Measurements from ENCODE around the gene OGFOD2.

Gene OGFOD2

GRCh38 chr12:122989225-122989839 lies 14.3 kb downstream of the OGFOD2 start:
- H3K27me3 ChIP-seq (ENCODE audit: control insufficient read depth in 2 of 2, insufficient read depth in 2 of 2, low read length in 2 of 2) = no peaks in the 10 kb centered on the region
- H3K36me3 ChIP-seq (ENCODE audit: control insufficient read depth in 2 of 2, insufficient read depth in 2 of 2, low read length in 2 of 2) = peaks cover 4 to 9% of the 10 kb centered on the region in 2 donors
- no peaks in the 10 kb centered on the region for H3K9me3 ChIP-seq (ENCODE audit: control insufficient read depth in 2 of 2, low read length in 2 of 2)
- no peak overlapping the region for H3K9ac ChIP-seq (ENCODE audit: low read depth in 1 of 2, low read length in 2 of 2)
- H3K27ac ChIP-seq (ENCODE audit: low read depth in 2 of 2, low read length in 2 of 2) = no peak overlapping the region
- no peak overlapping the region for H3K4me3 ChIP-seq (ENCODE audit: low read length in 2 of 2)
- peaks cover under 1 to 4% of the 10 kb centered on the region in 2 donors for H3K4me1 ChIP-seq (ENCODE audit: control insufficient read depth in 2 of 2, insufficient read depth in 2 of 2, low read length in 2 of 2)

- peaks cover 4 to 9% of the 10 kb centered on the region in 2 donors for H3K36me3 ChIP-seq (ENCODE audit: control insufficient read depth in 2 of 2, insufficient read depth in 2 of 2, low read length in 2 of 2)
- no peaks in the 10 kb centered on the region for H3K27me3 ChIP-seq (ENCODE audit: control insufficient read depth in 2 of 2, insufficient read depth in 2 of 2, low read length in 2 of 2)
- H3K9ac ChIP-seq (ENCODE audit: low read depth in 1 of 2, low read length in 2 of 2) = no peak overlapping the region
- H3K4me3 ChIP-seq (ENCODE audit: low read length in 2 of 2) = no peak overlapping the region
- no peaks in the 10 kb centered on the region for H3K9me3 ChIP-seq (ENCODE audit: control insufficient read depth in 2 of 2, low read length in 2 of 2)
- H3K27ac ChIP-seq (ENCODE audit: low read depth in 2 of 2, low read length in 2 of 2) = no peak overlapping the region
- H3K4me1 ChIP-seq (ENCODE audit: control insufficient read depth in 2 of 2, insufficient read depth in 2 of 2, low read length in 2 of 2) = no peaks in the 10 kb centered on the region
Measured at GRCh38 chr12:122989874-122990419, 14.9 kb downstream of the OGFOD2 start.

- Histone ChIP-seq H3K27ac (ENCODE audit: low read depth in 2 of 2, low read length in 2 of 2) (no peak overlapping the region), H3K9ac (ENCODE audit: low read depth in 1 of 2, low read length in 2 of 2) (no peak overlapping the region), H3K36me3 (ENCODE audit: control insufficient read depth in 2 of 2, insufficient read depth in 2 of 2, low read length in 2 of 2) (peaks cover 4 to 9% of the 10 kb centered on the region in 2 donors), H3K27me3 (ENCODE audit: control insufficient read depth in 2 of 2, insufficient read depth in 2 of 2, low read length in 2 of 2) (no peaks in the 10 kb centered on the region), H3K9me3 (ENCODE audit: control insufficient read depth in 2 of 2, low read length in 2 of 2) (no peaks in the 10 kb centered on the region), H3K4me1 (ENCODE audit: control insufficient read depth in 2 of 2, insufficient read depth in 2 of 2, low read length in 2 of 2) (no peaks in the 10 kb centered on the region), H3K4me3 (ENCODE audit: low read length in 2 of 2) (no peak overlapping the region)
Measured at GRCh38 chr12:122990561-122990960, 15.5 kb downstream of the OGFOD2 start.

- no peaks in the 10 kb centered on the region for H3K27me3 ChIP-seq (ENCODE audit: control insufficient read depth in 2 of 2, insufficient read depth in 2 of 2, low read length in 2 of 2)
- H3K36me3 ChIP-seq (ENCODE audit: control insufficient read depth in 2 of 2, insufficient read depth in 2 of 2, low read length in 2 of 2) = peaks cover 4 to 9% of the 10 kb centered on the region in 2 donors
- H3K4me1 ChIP-seq (ENCODE audit: control insufficient read depth in 2 of 2, insufficient read depth in 2 of 2, low read length in 2 of 2) = peaks cover 0 to 2% of the 10 kb centered on the region in 2 donors
- no peak overlapping the region for H3K4me3 ChIP-seq (ENCODE audit: low read length in 2 of 2)
- H3K9ac ChIP-seq (ENCODE audit: low read depth in 1 of 2, low read length in 2 of 2) = no peak overlapping the region
- no peak overlapping the region for H3K27ac ChIP-seq (ENCODE audit: low read depth in 2 of 2, low read length in 2 of 2)
- H3K9me3 ChIP-seq (ENCODE audit: control insufficient read depth in 2 of 2, low read length in 2 of 2) = no peaks in the 10 kb centered on the region
Measured at GRCh38 chr12:122990961-122991622, 16.0 kb downstream of the OGFOD2 start.

GRCh38 chr12:122991623-122992275 lies 16.7 kb downstream of the OGFOD2 start:
- H3K9me3 ChIP-seq (ENCODE audit: control insufficient read depth in 2 of 2, low read length in 2 of 2) = no peaks in the 10 kb centered on the region
- H3K27me3 ChIP-seq (ENCODE audit: control insufficient read depth in 2 of 2, insufficient read depth in 2 of 2, low read length in 2 of 2) = no peaks in the 10 kb centered on the region
- H3K36me3 ChIP-seq (ENCODE audit: control insufficient read depth in 2 of 2, insufficient read depth in 2 of 2, low read length in 2 of 2) = peaks cover 4 to 9% of the 10 kb centered on the region in 2 donors
- H3K9ac ChIP-seq (ENCODE audit: low read depth in 1 of 2, low read length in 2 of 2) = no peak overlapping the region
- no peak overlapping the region for H3K4me3 ChIP-seq (ENCODE audit: low read length in 2 of 2)
- H3K4me1 ChIP-seq (ENCODE audit: control insufficient read depth in 2 of 2, insufficient read depth in 2 of 2, low read length in 2 of 2) = peaks cover 0 to 2% of the 10 kb centered on the region in 2 donors
- no peak overlapping the region for H3K27ac ChIP-seq (ENCODE audit: low read depth in 2 of 2, low read length in 2 of 2)

GRCh38 chr12:122992386-122992785 lies 17.3 kb downstream of the OGFOD2 start:
- H3K27ac ChIP-seq (ENCODE audit: low read depth in 2 of 2, low read length in 2 of 2) = no peak overlapping the region
- H3K9me3 ChIP-seq (ENCODE audit: control insufficient read depth in 2 of 2, low read length in 2 of 2) = no peaks in the 10 kb centered on the region
- no peak overlapping the region for H3K9ac ChIP-seq (ENCODE audit: low read depth in 1 of 2, low read length in 2 of 2)
- H3K4me3 ChIP-seq (ENCODE audit: low read length in 2 of 2) = no peak overlapping the region
- H3K27me3 ChIP-seq (ENCODE audit: control insufficient read depth in 2 of 2, insufficient read depth in 2 of 2, low read length in 2 of 2) = no peaks in the 10 kb centered on the region
- H3K4me1 ChIP-seq (ENCODE audit: control insufficient read depth in 2 of 2, insufficient read depth in 2 of 2, low read length in 2 of 2) = peaks cover 0 to 2% of the 10 kb centered on the region in 2 donors
- peaks cover 0 to 7% of the 10 kb centered on the region in 2 donors for H3K36me3 ChIP-seq (ENCODE audit: control insufficient read depth in 2 of 2, insufficient read depth in 2 of 2, low read length in 2 of 2)

GRCh38 chr12:122994140-122994675 lies 19.2 kb downstream of the OGFOD2 start:
- no peaks in the 10 kb centered on the region for H3K9me3 ChIP-seq (ENCODE audit: control insufficient read depth in 2 of 2, low read length in 2 of 2)
- H3K36me3 ChIP-seq (ENCODE audit: control insufficient read depth in 2 of 2, insufficient read depth in 2 of 2, low read length in 2 of 2) = peaks cover 0 to 3% of the 10 kb centered on the region in 2 donors
- H3K4me1 ChIP-seq (ENCODE audit: control insufficient read depth in 2 of 2, insufficient read depth in 2 of 2, low read length in 2 of 2) = peaks cover 0 to 2% of the 10 kb centered on the region in 2 donors
- H3K9ac ChIP-seq (ENCODE audit: low read depth in 1 of 2, low read length in 2 of 2) = no peak overlapping the region
- H3K4me3 ChIP-seq (ENCODE audit: low read length in 2 of 2) = no peak overlapping the region
- no peak overlapping the region for H3K27ac ChIP-seq (ENCODE audit: low read depth in 2 of 2, low read length in 2 of 2)
- H3K27me3 ChIP-seq (ENCODE audit: control insufficient read depth in 2 of 2, insufficient read depth in 2 of 2, low read length in 2 of 2) = no peaks in the 10 kb centered on the region

- H3K27me3 ChIP-seq (ENCODE audit: control insufficient read depth in 2 of 2, insufficient read depth in 2 of 2, low read length in 2 of 2) = no peaks in the 10 kb centered on the region
- peaks cover 0 to 2% of the 10 kb centered on the region in 2 donors for H3K4me1 ChIP-seq (ENCODE audit: control insufficient read depth in 2 of 2, insufficient read depth in 2 of 2, low read length in 2 of 2)
- no peaks in the 10 kb centered on the region for H3K9me3 ChIP-seq (ENCODE audit: control insufficient read depth in 2 of 2, low read length in 2 of 2)
- no peak overlapping the region for H3K4me3 ChIP-seq (ENCODE audit: low read length in 2 of 2)
- peaks cover 0 to 3% of the 10 kb centered on the region in 2 donors for H3K36me3 ChIP-seq (ENCODE audit: control insufficient read depth in 2 of 2, insufficient read depth in 2 of 2, low read length in 2 of 2)
- no peak overlapping the region for H3K27ac ChIP-seq (ENCODE audit: low read depth in 2 of 2, low read length in 2 of 2)
- H3K9ac ChIP-seq (ENCODE audit: low read depth in 1 of 2, low read length in 2 of 2) = no peak overlapping the region
Measured at GRCh38 chr12:122994781-122995502, 19.9 kb downstream of the OGFOD2 start.

- H3K9ac ChIP-seq (ENCODE audit: low read depth in 1 of 2, low read length in 2 of 2) = no peak overlapping the region
- no peaks in the 10 kb centered on the region for H3K27me3 ChIP-seq (ENCODE audit: control insufficient read depth in 2 of 2, insufficient read depth in 2 of 2, low read length in 2 of 2)
- no peaks in the 10 kb centered on the region for H3K9me3 ChIP-seq (ENCODE audit: control insufficient read depth in 2 of 2, low read length in 2 of 2)
- H3K27ac ChIP-seq (ENCODE audit: low read depth in 2 of 2, low read length in 2 of 2) = no peak overlapping the region
- H3K4me3 ChIP-seq (ENCODE audit: low read length in 2 of 2) = no peak overlapping the region
- peaks cover 0 to 2% of the 10 kb centered on the region in 2 donors for H3K4me1 ChIP-seq (ENCODE audit: control insufficient read depth in 2 of 2, insufficient read depth in 2 of 2, low read length in 2 of 2)
- no peaks in the 10 kb centered on the region for H3K36me3 ChIP-seq (ENCODE audit: control insufficient read depth in 2 of 2, insufficient read depth in 2 of 2, low read length in 2 of 2)
Measured at GRCh38 chr12:122995503-122996187, 20.6 kb downstream of the OGFOD2 start.
